Endothelial cell of umbilical vein (primary cell): ENCODE data around the gene H2AZ2. TPM values are rescaled to one million over a fixed set of nuclear protein-coding genes. Genes with fewer than 3 reads are reported as not detected.

Source experiments
- BruUV-seq: library from RNA; stranded (reverse); fragments of 400-500 nt; replicated peaks from 2 replicates; lab custom pipeline; 2021; lab: Mats Ljungman, UMichigan
- CTCF ChIA-PET: fragments of 300-600, 350-600 bp; sonication (Branson Sonifier 250); formaldehyde crosslinking; loops from one replicate; lab custom pipeline; 2021; ENCODE audit warnings: antibody characterized with exemption, inconsistent platforms; lab: Charles Lee
- POLR2A ChIA-PET: fragments of 300-600, 350-600 bp; sonication (Branson Sonifier 250); formaldehyde crosslinking; loops from one replicate; lab custom pipeline; 2021; ENCODE audit warnings: antibody characterized with exemption, inconsistent platforms; lab: Charles Lee
- DNase-seq: peaks from one replicate; pipeline ENCODE4 v3.0.0-alpha.2; 2011; ENCODE audit warnings: low read depth, low spot score
- FAIRE-seq: peaks from 2 replicates; lab custom pipeline; 2011; peaks lifted over from hg19 to GRCh38; lab: Jason Lieb, UNC
- H2AFZ ChIP-seq: 2 replicates; pipeline ENCODE4 v1.6.0; 2012; ENCODE audit warnings: low read depth, low read length, control low read depth, inconsistent platforms
- H3K27ac ChIP-seq: 2 replicates; pipeline ENCODE4 v1.5.1; 2011; ENCODE audit warnings: low read depth, mild to moderate bottlenecking, control low read depth, low read length, moderate library complexity; ENCODE audit not compliant: insufficient read depth
- H3K27me3 ChIP-seq, 2 experiments: 2 replicates each; pipeline versions ENCODE4 v1.6.0 to v1.6.1; 2011; ENCODE audit warnings: low read length in 2 of 2, mixed read lengths in 1 of 2; ENCODE audit not compliant: control insufficient read depth in 2 of 2, insufficient read depth in 2 of 2
- H3K36me3 ChIP-seq, 2 experiments: 2 replicates in 1 of 2; 3 replicates in 1 of 2; pipeline ENCODE4 v1.5.1; 2011; ENCODE audit warnings: low read length in 2 of 2, mild to moderate bottlenecking in 1 of 2, moderate library complexity in 1 of 2; ENCODE audit not compliant: control insufficient read depth in 2 of 2, insufficient read depth in 2 of 2; ENCODE audit errors: extremely low read depth in 1 of 2
- H3K4me1 ChIP-seq: 3 replicates; pipeline ENCODE4 v1.5.1; 2011; ENCODE audit warnings: mild to moderate bottlenecking, low read length; ENCODE audit not compliant: control insufficient read depth, insufficient read depth; ENCODE audit errors: extremely low read depth
- H3K4me2 ChIP-seq: 2 replicates; pipeline ENCODE4 v1.6.1; 2011; ENCODE audit warnings: low read length, control low read depth, mixed read lengths; ENCODE audit not compliant: insufficient read depth
- H3K4me3 ChIP-seq, 3 experiments: fragments of 200-600 bp in 1 of 3; sonication (generic), shearing (Covaris generic) in 1 of 3; replicated peaks in 1 of 3; 2 replicates each; pipeline ENCODE4 v1.5.1; 2011 to 2016; ENCODE audit warnings: control low read depth in 3 of 3, low read length in 3 of 3, mild to moderate bottlenecking in 2 of 3, inconsistent platforms in 1 of 3, low read depth in 1 of 3, moderate library complexity in 1 of 3; ENCODE audit not compliant: insufficient read depth in 1 of 3
- H3K79me2 ChIP-seq: 2 replicates; pipeline ENCODE4 v1.6.0; 2012; ENCODE audit warnings: low read length, inconsistent platforms; ENCODE audit not compliant: control insufficient read depth, insufficient read depth
- H3K9ac ChIP-seq: replicated peaks from 2 replicates; pipeline ENCODE3; 2011; ENCODE audit warnings: low read length, control low read depth; ENCODE audit not compliant: insufficient read depth; ENCODE audit errors: extremely low read depth
- H3K9me1 ChIP-seq: replicated peaks from 3 replicates; pipeline ENCODE4 v1.6.0; 2011; ENCODE audit warnings: mild to moderate bottlenecking, low read length; ENCODE audit not compliant: control insufficient read depth, insufficient read depth; ENCODE audit errors: extremely low read depth
- H3K9me3 ChIP-seq: replicated peaks from 2 replicates; pipeline ENCODE4 v1.5.1; 2012; ENCODE audit warnings: low read length, inconsistent platforms; ENCODE audit not compliant: control insufficient read depth, insufficient read depth
- H4K20me1 ChIP-seq: replicated peaks from 2 replicates; pipeline ENCODE3; 2011; ENCODE audit warnings: mild to moderate bottlenecking, low read length; ENCODE audit not compliant: control insufficient read depth, insufficient read depth; ENCODE audit errors: extremely low read depth
- CTCF ChIP-seq, 2 donors: IDR thresholded peaks; 1 replicate in 1 of 2; 2 replicates in 1 of 2; pipeline ENCODE4 v1.5.1; 2011; ENCODE audit warnings: low read length in 2 of 2, mild to moderate bottlenecking in 2 of 2, moderate library complexity in 2 of 2, control low read depth in 1 of 2, inconsistent platforms in 1 of 2, low read depth in 1 of 2; ENCODE audit not compliant: insufficient read depth in 1 of 2; ENCODE audit errors: extremely low read depth in 1 of 2
- EZH2 ChIP-seq: IDR thresholded peaks from 2 replicates; pipeline ENCODE4 v1.6.1; 2012; ENCODE audit warnings: borderline replicate concordance, low read depth, mild to moderate bottlenecking, moderate library complexity, low read length, inconsistent platforms; ENCODE audit not compliant: severe bottlenecking
- FOS ChIP-seq: IDR thresholded peaks from 2 replicates; pipeline ENCODE4 v1.6.1; 2011; ENCODE audit warnings: mild to moderate bottlenecking, low read length, moderate library complexity, borderline replicate concordance; ENCODE audit not compliant: insufficient read depth
- GATA2 ChIP-seq: IDR thresholded peaks from 2 replicates; pipeline ENCODE4 v1.7.0; 2011; ENCODE audit warnings: low read depth, mild to moderate bottlenecking, moderate library complexity, mixed read lengths, low read length; ENCODE audit not compliant: insufficient read length, insufficient read depth
- JUN ChIP-seq: IDR thresholded peaks from 2 replicates; pipeline ENCODE4 v1.6.1; 2011; ENCODE audit warnings: borderline replicate concordance, low read depth; ENCODE audit not compliant: insufficient read length, insufficient read depth
- MAX ChIP-seq: IDR thresholded peaks from 2 replicates; pipeline ENCODE4 v1.6.1; 2011; ENCODE audit not compliant: insufficient read depth, insufficient read length
- MYC ChIP-seq: IDR thresholded peaks from one replicate; pipeline ENCODE4 v1.6.1; 2011; ENCODE audit warnings: mild to moderate bottlenecking, low read depth, low read length
- POLR2A ChIP-seq: IDR thresholded peaks from 2 replicates; pipeline ENCODE4 v1.6.1; 2012; ENCODE audit warnings: low read depth, mild to moderate bottlenecking, control low read depth, low read length
- POLR2AphosphoS5 ChIP-seq: IDR thresholded peaks from 2 replicates; pipeline ENCODE4 v1.6.1; 2012; ENCODE audit warnings: low read depth, mild to moderate bottlenecking, control low read depth, low read length, moderate library complexity; ENCODE audit not compliant: insufficient read depth
- dilution Hi-C: fragments of 300-500 bp; cut with MboI; formaldehyde crosslinking; loops from one replicate; pipeline ENCODE4 v1.15.0; 2019; ENCODE audit warnings: low sequenced_read_pairs; ENCODE audit not compliant: extremely low pct_ligation_motif_present
- intact Hi-C: fragments of 100-400 bp; cut with micrococcal nuclease; formaldehyde crosslinking; loops from one replicate; pipeline ENCODE4 v1.10.0; 2022
- polyA plus RNA-seq, 4 experiments: library from polyadenylated mRNA; depleted of rRNA in 3 of 4; stranded (reverse) in 3 of 4; unstranded in 1 of 4; fragments of >200 nt; gene quantifications; 2 replicates each; pipeline versions ENCODE4 v1.2.1 to v1.2.3, GENCODE V29; 2011 to 2012; ENCODE audit warnings: missing spikeins in 1 of 4
- total RNA-seq: library from RNA; stranded (reverse); gene quantifications from 2 replicates; pipeline ENCODE4 v1.2.3, GENCODE V29; 2021

Gene H2AZ2
- total and polyA plus RNA-seq, 2 donors (not counting 3 experiments of a cell fraction or from before 2014, with no cell fraction given), result 225 to 232 TPM

- no TSS peak for BruUV-seq
- H3K27ac ChIP-seq, result no peak overlapping the region
- peaks cover 13% of the 10 kb centered on the region for H4K20me1 ChIP-seq
- peaks cover 15% of the 10 kb centered on the region for H3K4me1 ChIP-seq
- H3K27me3 ChIP-seq, result no peaks in the 10 kb centered on the region
- no peak overlapping the region for H3K9ac ChIP-seq
- no peak overlapping the region for H2AFZ ChIP-seq
- H3K4me2 ChIP-seq, result no peak overlapping the region
- peaks cover 0 to 2% of the 10 kb centered on the region in 2 experiments for H3K36me3 ChIP-seq
- dilution Hi-C loops (no loop called here), intact Hi-C loops (no loop called here)
- FAIRE-seq, result no peak
- no peaks in the 10 kb centered on the region for H3K9me3 ChIP-seq
- peaks cover 29% of the 10 kb centered on the region for H3K79me2 ChIP-seq
- TF ChIP-seq POLR2A (no peak), EZH2 (no peak), POLR2AphosphoS5 (no peak), JUN (no peak)
- no peak for DNase-seq
- H3K9me1 ChIP-seq, result no peaks in the 10 kb centered on the region
- no peak overlapping the region for H3K4me3 ChIP-seq
- ChIA-PET POLR2A (no interaction called here), CTCF (interaction anchor here (0.7 to 2.0 kb wide), 3 partner anchors 18 to 260 kb away, joined by 3 to 5 read pairs (median 3); no protein-coding TSS in a partner anchor)
These were observed 28.5 kb upstream of the H2AZ2 start for GRCh38 chr7:44876393-44876792.

GRCh38 chr7:44875241-44875640 is 27.4 kb upstream of the H2AZ2 start:
- Histone ChIP-seq H3K4me3 (no peak overlapping the region), H3K27ac (no peak overlapping the region), H3K27me3 (no peaks in the 10 kb centered on the region), H3K36me3 (peaks cover 0 to 2% of the 10 kb centered on the region in 2 experiments), H3K4me1 (peaks cover 4% of the 10 kb centered on the region), H3K9me3 (no peaks in the 10 kb centered on the region), H3K9me1 (no peaks in the 10 kb centered on the region), H3K9ac (no peak overlapping the region), H2AFZ (no peak overlapping the region), H3K4me2 (no peak overlapping the region), H3K79me2 (peaks cover 17% of the 10 kb centered on the region), H4K20me1 (peaks cover 4% of the 10 kb centered on the region)
- TF ChIP-seq CTCF (IDR thresholded peaks at IDR 0.05; ENCODE audit: extremely low read depth in 1 of 2, insufficient read depth in 1 of 2, low read depth in 1 of 2, low read length in 2 of 2), result no peak
- no peak for TF ChIP-seq FOS
- no peak for TF ChIP-seq JUN
- no peak for TF ChIP-seq MYC
- no peak for TF ChIP-seq MAX
- no peak for TF ChIP-seq EZH2
- no peak for TF ChIP-seq GATA2
- TF ChIP-seq POLR2AphosphoS5, result no peak
- no peak for TF ChIP-seq POLR2A
- DNase-seq (no peak), FAIRE-seq (no peak)
- no TSS peak for BruUV-seq
- dilution Hi-C loops (no loop called here), intact Hi-C loops (no loop called here)
- POLR2A ChIA-PET, result interaction anchor here (1.3 kb wide), 1 partner anchor 9 kb away, joined by 3 read pairs; no protein-coding TSS in a partner anchor
- CTCF ChIA-PET, result interaction anchor here (1.2 kb wide), 1 partner anchor 18 kb away, joined by 6 read pairs; no protein-coding TSS in a partner anchor
